ENCODE data around the gene PERM1. TPM values are rescaled to one million over a fixed set of nuclear protein-coding genes. Genes with fewer than 3 reads are reported as not detected.
"Not testable (repeated sequence)": the region's sequence is repeated elsewhere in the genome, so short reads cannot be mapped to it uniquely, and the experiment has no call there.

PERM1 gene
- total and polyA plus RNA-seq, 2 of the 13 experiments (the other 11 are each of a cell fraction or from before 2014, with no cell fraction given) = 0.04 to 0.29 TPM

- H3K36me3 ChIP-seq (replicated peaks in 1 of 2; ENCODE audit: control insufficient read depth in 1 of 2, insufficient read depth in 2 of 2, low read length in 2 of 2); H3K79me2 ChIP-seq (ENCODE audit: insufficient read depth, low read length); BruUV-seq (replicated peaks); H2AFZ ChIP-seq (ENCODE audit: low read length); DNase-seq (ENCODE audit: low spot score); intact Hi-C loops (cut with micrococcal nuclease; ENCODE audit: unreplicated experiment); H3K9me3 ChIP-seq (ENCODE audit: low read length); H3K27ac ChIP-seq (ENCODE audit: extremely low read length, insufficient read depth, low read length); ATAC-seq; H3K4me2 ChIP-seq (ENCODE audit: low read depth, low read length); FAIRE-seq; H3K9ac ChIP-seq (ENCODE audit: insufficient read depth, low read depth, low read length); in situ Hi-C loops (cut with HindIII; ENCODE audit: extremely low pct_ligation_motif_present, low pct_unique_long_range_greater_than_20kb); H3K27me3 ChIP-seq (ENCODE audit: control insufficient read depth in 1 of 2, insufficient read depth in 2 of 2, low read length in 2 of 2); CTCF ChIA-PET (ENCODE audit: low intra/inter-chr PET ratio, low total read pairs); H3K4me3 ChIP-seq (replicated peaks in 1 of 3; ENCODE audit: insufficient read depth in 1 of 3, low read depth in 2 of 3, low read length in 3 of 3); H4K20me1 ChIP-seq (ENCODE audit: insufficient read depth, low read length): not testable (repeated sequence)
- WGBS (ENCODE audit: low lambda C conversion rate) = 66% methylated on average over 6 of the region's 6 CpGs
- POLR2A ChIA-PET = interaction anchor here (1.8 kb wide), 1 partner anchor 12 kb away, joined by 6 read pairs; no protein-coding TSS in a partner anchor
- H3K4me1 ChIP-seq (ENCODE audit: insufficient read depth, low read length) = peaks cover 37% of the 10 kb centered on the region
- peak; percentile 81 for TF ChIP-seq ZNF121 (CRISPR knock-in tag; IDR thresholded peaks at IDR 0.05)
Measured at GRCh38 chr1:994546-994945, 12.7 kb upstream of the PERM1 start.

DNA sequence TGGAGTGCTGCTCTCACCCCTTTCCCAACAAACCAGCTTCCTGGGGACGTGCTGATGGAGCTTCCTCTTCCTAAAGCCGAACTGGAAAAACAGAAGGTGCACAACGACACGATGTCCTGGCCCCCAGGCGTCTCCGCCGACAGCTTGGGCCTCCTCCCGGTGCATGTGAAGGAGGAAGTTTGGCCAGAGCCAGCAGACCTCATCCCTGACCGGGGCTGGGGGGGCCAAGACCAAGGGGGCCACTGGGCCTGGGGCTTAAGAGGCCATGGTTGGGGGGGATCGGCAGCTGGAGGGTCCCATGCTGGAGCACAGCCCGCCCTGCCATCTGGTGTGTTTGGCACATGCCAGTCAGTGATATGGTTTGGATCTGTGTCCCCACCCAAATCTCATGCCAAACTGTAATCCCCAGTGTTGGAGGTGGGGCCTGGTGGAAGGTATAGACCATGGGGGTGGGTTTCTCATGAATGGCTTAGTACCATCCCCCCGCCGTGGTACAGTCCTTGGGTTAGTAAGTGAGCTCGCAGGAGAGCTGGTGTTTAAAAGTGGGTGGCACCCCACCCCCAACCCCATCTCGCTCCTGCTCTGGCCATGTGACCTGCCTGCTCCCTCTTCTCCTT lies 11.6 kb upstream of the PERM1 start:
- no peak overlapping the region for H3K27ac ChIP-seq (ENCODE audit: extremely low read length, insufficient read depth, low read length)
- intact Hi-C loops (cut with micrococcal nuclease; ENCODE audit: unreplicated experiment) = no loop called here
- H3K9me3 ChIP-seq (ENCODE audit: low read length) = peaks cover 6% of the 10 kb centered on the region
- H3K4me3 ChIP-seq (replicated peaks in 1 of 3; ENCODE audit: insufficient read depth in 1 of 3, low read depth in 2 of 3, low read length in 3 of 3) = no peak overlapping the region
- TF ChIP-seq POLR2AphosphoS2 (IDR thresholded peaks at IDR 0.05; ENCODE audit: low read depth, low read length) = no peak
- TF ChIP-seq ZC3H4 (CRISPR knock-in tag; IDR thresholded peaks at IDR 0.05; ENCODE audit: borderline replicate concordance) = no peak
- TF ChIP-seq ZNF713 (CRISPR knock-in tag; IDR thresholded peaks at IDR 0.05) = no peak
- no peak for TF ChIP-seq RARA (CRISPR knock-in tag; IDR thresholded peaks at IDR 0.05)
- no peak for TF ChIP-seq SMC3 (IDR thresholded peaks at IDR 0.05; ENCODE audit: low read length)
- TF ChIP-seq MXD1 (CRISPR knock-in tag; IDR thresholded peaks at IDR 0.05) = no peak
- in situ Hi-C loops (cut with HindIII; ENCODE audit: extremely low pct_ligation_motif_present, low pct_unique_long_range_greater_than_20kb) = no loop called here
- no peaks in the 10 kb centered on the region for H3K36me3 ChIP-seq (replicated peaks in 1 of 2; ENCODE audit: control insufficient read depth in 1 of 2, insufficient read depth in 2 of 2, low read length in 2 of 2)
- peaks cover 0 to 7% of the 10 kb centered on the region in 2 experiments; a peak in 2 of 5 replicates for H3K27me3 ChIP-seq (ENCODE audit: control insufficient read depth in 1 of 2, insufficient read depth in 2 of 2, low read length in 2 of 2)
- H3K79me2 ChIP-seq (ENCODE audit: insufficient read depth, low read length) = no peaks in the 10 kb centered on the region
- ATAC-seq (no peak), FAIRE-seq (no peak), DNase-seq (ENCODE audit: low spot score) (no peak)
- no TSS peak for BruUV-seq (replicated peaks)
- WGBS (ENCODE audit: low lambda C conversion rate) = 66% methylated on average over 14 of the region's 15 CpGs
- CTCF ChIA-PET (ENCODE audit: low intra/inter-chr PET ratio, low total read pairs) = no interaction called here
- peaks cover 4% of the 10 kb centered on the region; the same call in 1 of the 2 replicates for H4K20me1 ChIP-seq (ENCODE audit: insufficient read depth, low read length)
- POLR2A ChIA-PET = no interaction called here
- H2AFZ ChIP-seq (ENCODE audit: low read length) = no peak overlapping the region
- peaks cover 37% of the 10 kb centered on the region for H3K4me1 ChIP-seq (ENCODE audit: insufficient read depth, low read length)
- no peak overlapping the region for H3K4me2 ChIP-seq (ENCODE audit: low read depth, low read length)
- no peak overlapping the region for H3K9ac ChIP-seq (ENCODE audit: insufficient read depth, low read depth, low read length)
